ENCODE results near the gene FRS2. TPM values are rescaled to one million over a fixed set of nuclear protein-coding genes. Genes with fewer than 3 reads are reported as not detected.
A peak's percentile ranks its signal among the peaks of the same experiment; 100 is the strongest.

The FRS2 gene
- polyA plus RNA-seq, 12 donors = 19.9 to 29.6 (median 22.4) TPM; not detected in 1

- no peak for DNase-seq
These were observed 54.7 kb downstream of the FRS2 start for GRCh38 chr12:69524755-69525469.

GRCh38 chr12:69527506-69528272 lies 57.5 kb downstream of the FRS2 start:
- DNase-seq = no peak

- DNase-seq = no peak
These were observed 58.8 kb downstream of the FRS2 start for GRCh38 chr12:69529021-69529420.

- DNase-seq = no peak
These were observed 63.7 kb downstream of the FRS2 start for GRCh38 chr12:69533844-69534243.

GRCh38 chr12:69534389-69534822 lies 64.2 kb downstream of the FRS2 start:
- DNase-seq = peak; percentile 73

GRCh38 chr12:69540987-69541386 lies 70.8 kb downstream of the FRS2 start:
- DNase-seq = no peak

GRCh38 chr12:69544087-69544486 lies 73.9 kb downstream of the FRS2 start:
- DNase-seq = no peak

GRCh38 chr12:69545081-69545480 lies 74.9 kb downstream of the FRS2 start:
- no peak for DNase-seq

- DNase-seq = no peak
These were observed 76.7 kb downstream of the FRS2 start for GRCh38 chr12:69546693-69547438.

- DNase-seq = no peak
These were observed 78.5 kb downstream of the FRS2 start for GRCh38 chr12:69548687-69549086.

GRCh38 chr12:69550569-69551350 lies 80.6 kb downstream of the FRS2 start:
- no peak for DNase-seq

- no peak for DNase-seq
These were observed 83.5 kb downstream of the FRS2 start for GRCh38 chr12:69553628-69554248.

GRCh38 chr12:69555461-69555860 lies 85.3 kb downstream of the FRS2 start:
- no peak for DNase-seq

GRCh38 chr12:69556383-69556782 lies 86.2 kb downstream of the FRS2 start:
- DNase-seq = no peak

GRCh38 chr12:69563166-69563762 lies 93.1 kb downstream of the FRS2 start:
- no peak for DNase-seq

- no peak for DNase-seq
These were observed 96.4 kb downstream of the FRS2 start for GRCh38 chr12:69566603-69567002.

- no peak for DNase-seq
These were observed 99.0 kb downstream of the FRS2 start for GRCh38 chr12:69569236-69569635.

GRCh38 chr12:69570000-69570516 lies 99.9 kb downstream of the FRS2 start:
- DNase-seq = no peak

- peak; percentile 57 for DNase-seq
These were observed 100.6 kb downstream of the FRS2 start for GRCh38 chr12:69570545-69571399.

- no peak for DNase-seq
These were observed 105.2 kb downstream of the FRS2 start for GRCh38 chr12:69575346-69575745.

All from muscle of arm (tissue), 12 donors.